Measurements from ENCODE around the gene TTLL11. TPM values are rescaled to one million over a fixed set of nuclear protein-coding genes. Genes with fewer than 3 reads are reported as not detected.
A peak's percentile ranks its signal among the peaks of the same experiment; 100 is the strongest.

Gene TTLL11, protein sequence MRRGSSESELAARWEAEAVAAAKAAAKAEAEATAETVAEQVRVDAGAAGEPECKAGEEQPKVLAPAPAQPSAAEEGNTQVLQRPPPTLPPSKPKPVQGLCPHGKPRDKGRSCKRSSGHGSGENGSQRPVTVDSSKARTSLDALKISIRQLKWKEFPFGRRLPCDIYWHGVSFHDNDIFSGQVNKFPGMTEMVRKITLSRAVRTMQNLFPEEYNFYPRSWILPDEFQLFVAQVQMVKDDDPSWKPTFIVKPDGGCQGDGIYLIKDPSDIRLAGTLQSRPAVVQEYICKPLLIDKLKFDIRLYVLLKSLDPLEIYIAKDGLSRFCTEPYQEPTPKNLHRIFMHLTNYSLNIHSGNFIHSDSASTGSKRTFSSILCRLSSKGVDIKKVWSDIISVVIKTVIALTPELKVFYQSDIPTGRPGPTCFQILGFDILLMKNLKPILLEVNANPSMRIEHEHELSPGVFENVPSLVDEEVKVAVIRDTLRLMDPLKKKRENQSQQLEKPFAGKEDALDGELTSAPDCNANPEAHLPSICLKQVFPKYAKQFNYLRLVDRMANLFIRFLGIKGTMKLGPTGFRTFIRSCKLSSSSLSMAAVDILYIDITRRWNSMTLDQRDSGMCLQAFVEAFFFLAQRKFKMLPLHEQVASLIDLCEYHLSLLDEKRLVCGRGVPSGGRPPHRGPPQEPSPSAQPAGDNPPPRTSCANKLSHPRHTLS
- total RNA-seq (1 to 10 TPM; 3.0 to 6.2 (median 4.4) TPM), polyA plus RNA-seq (1 to 10 TPM; 4.4 to 8.6 TPM), total RNA-seq (4.2 reads per million, percentile 21 among the genes with 10 or more reads in this experiment)

DNA sequence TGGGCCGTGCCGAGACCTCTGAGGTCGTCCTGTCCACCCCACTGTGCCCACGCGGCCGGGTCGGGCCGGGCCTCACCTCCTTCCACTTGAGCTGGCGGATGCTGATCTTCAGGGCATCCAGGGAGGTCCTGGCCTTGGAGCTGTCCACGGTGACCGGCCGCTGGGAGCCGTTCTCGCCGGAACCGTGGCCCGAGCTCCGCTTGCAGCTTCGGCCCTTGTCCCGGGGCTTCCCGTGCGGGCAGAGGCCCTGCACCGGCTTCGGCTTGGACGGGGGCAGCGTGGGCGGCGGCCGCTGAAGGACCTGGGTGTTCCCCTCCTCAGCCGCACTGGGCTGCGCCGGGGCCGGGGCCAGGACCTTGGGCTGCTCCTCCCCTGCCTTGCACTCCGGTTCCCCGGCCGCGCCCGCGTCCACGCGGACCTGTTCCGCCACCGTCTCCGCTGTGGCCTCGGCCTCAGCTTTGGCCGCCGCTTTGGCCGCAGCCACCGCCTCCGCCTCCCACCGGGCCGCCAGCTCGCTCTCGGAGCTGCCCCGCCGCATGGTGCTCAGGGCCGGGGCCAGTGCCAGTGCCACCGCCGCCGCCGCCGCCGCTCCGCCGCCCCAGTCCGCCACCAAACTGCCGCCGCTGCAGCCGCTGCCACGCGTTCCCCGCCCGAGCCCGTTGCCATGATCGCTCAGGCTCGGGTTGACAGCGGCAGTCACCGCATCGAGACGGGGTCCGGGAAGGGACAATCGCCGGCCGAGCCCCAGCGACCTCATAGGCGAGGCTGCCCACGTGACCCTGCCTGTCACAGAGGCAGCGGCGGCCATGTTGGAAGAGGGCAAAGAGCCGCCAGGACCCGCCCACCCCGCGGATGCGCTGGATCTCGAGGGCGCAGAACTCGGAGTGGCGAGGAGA is at the start of gene TTLL11:
TTLL11 (minus strand) TSS at position 698 of the 896 bp plus-strand sequence; CDS start at position 538, 160 bp downstream.
- Mint-ChIP-seq H3K9me3 (peaks cover 0 to 2% (median 0%) of the 10 kb centered on the region in 11 donors), H3K4me3 (peak within 1 kb of the TSS; percentile 85 to 99 (median 92)), H3K4me1 (peaks cover 25 to 55% (median 46%) of the 10 kb centered on the region in 7 donors), H3K36me3 (peaks cover 3 to 14% (median 6%) of the 10 kb centered on the region in 5 donors), H3K27ac (peak within 1 kb of the TSS; percentile 2 to 88 (median 76)), H3K27me3 (peaks cover 0 to 25% (median 0%) of the 10 kb centered on the region in 5 donors)
- ChIA-PET POLR2A (interaction anchor here (0.9 kb wide), 1 partner anchor 252 kb away, joined by 3 read pairs; no protein-coding TSS in a partner anchor), CTCF (interaction anchor here (0.5 to 0.6 kb wide), 2 partner anchors 75 to 718 kb away, joined by 3 read pairs; no protein-coding TSS in a partner anchor)
- Histone ChIP-seq H3K27ac (ENCODE audit: low read depth, low read length) (peak within 1 kb of the TSS; percentile 62), H3K9me3 (ENCODE audit: control insufficient read depth in 2 of 3, low read length in 3 of 3) (no peaks in the 10 kb centered on the region), H3K27me3 (ENCODE audit: control insufficient read depth in 2 of 2, insufficient read depth in 2 of 2, low read length in 2 of 2) (no peaks in the 10 kb centered on the region), H3K4me3 (ENCODE audit: low read length) (peak within 1 kb of the TSS; percentile 54), H3K36me3 (ENCODE audit: control insufficient read depth in 2 of 3, insufficient read depth in 3 of 3, low read length in 3 of 3) (peaks cover 0 to 5% (median 0%) of the 10 kb centered on the region in 3 experiments), H3K4me1 (ENCODE audit: control insufficient read depth in 2 of 2, insufficient read depth in 2 of 2, low read length in 2 of 2) (peaks cover 10 to 26% of the 10 kb centered on the region in 2 donors)
- intact Hi-C loops (cut with micrococcal nuclease) = loop anchor here (1.0 to 10.0 kb wide), 11 partner anchors 66 to 1839 kb away; partner anchors contain the start of genes MORN5 (in 2 of the 2), MRRF (in 2 of the 2), NDUFA8 (in 2 of the 2) and RBM18 (in 2 of the 2)
- ATAC-seq = peak; percentile 98
- DNase-seq = peak; percentile 93 to 96 (median 95)

DNA sequence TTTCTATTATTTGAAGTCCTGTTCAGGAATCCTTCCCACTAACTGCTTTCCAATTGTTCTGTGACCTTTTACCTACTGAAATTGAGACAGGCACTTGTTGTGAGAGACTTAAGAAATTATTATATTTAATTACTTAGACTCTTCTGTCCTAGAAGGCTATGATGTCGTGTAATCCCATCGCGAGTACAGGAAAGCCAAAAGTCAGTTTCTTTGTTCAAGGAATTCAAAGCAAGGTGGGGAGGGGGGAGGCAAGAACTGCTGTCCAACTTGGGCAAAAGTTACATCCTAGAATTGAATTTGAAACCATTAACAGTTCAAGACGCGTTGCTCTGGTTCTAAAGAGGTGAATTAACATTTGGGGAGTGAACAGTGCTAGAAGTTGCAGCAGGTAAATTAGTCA is 48.6 kb upstream of the TTLL11 start:
- Mint-ChIP-seq H3K36me3 (peaks cover 9 to 26% (median 14%) of the 10 kb centered on the region in 5 donors), H3K27me3 (peaks cover 0 to 2% (median 0%) of the 10 kb centered on the region in 5 donors), H3K27ac (no peak overlapping the region), H3K4me1 (peaks cover 0 to 2% (median 0%) of the 10 kb centered on the region in 7 donors), H3K9me3 (no peaks in the 10 kb centered on the region), H3K4me3 (no peak overlapping the region)
- ChIA-PET POLR2A (no interaction called here), CTCF (no interaction called here)
- intact Hi-C loops (cut with micrococcal nuclease) = no loop called here
- H3K27ac ChIP-seq (ENCODE audit: low read depth, low read length) = no peak overlapping the region
- ATAC-seq (no peak), DNase-seq (no peak)
- H3K27me3 ChIP-seq (ENCODE audit: control insufficient read depth in 2 of 2, insufficient read depth in 2 of 2, low read length in 2 of 2) = no peaks in the 10 kb centered on the region
- no peak overlapping the region for H3K4me3 ChIP-seq (ENCODE audit: low read length)
- H3K9me3 ChIP-seq (ENCODE audit: control insufficient read depth in 2 of 3, low read length in 3 of 3) = no peaks in the 10 kb centered on the region
- no peaks in the 10 kb centered on the region for H3K4me1 ChIP-seq (ENCODE audit: control insufficient read depth in 2 of 2, insufficient read depth in 2 of 2, low read length in 2 of 2)
- peaks cover 0 to 53% (median 5%) of the 10 kb centered on the region in 3 experiments for H3K36me3 ChIP-seq (ENCODE audit: control insufficient read depth in 2 of 3, insufficient read depth in 3 of 3, low read length in 3 of 3)

DNA sequence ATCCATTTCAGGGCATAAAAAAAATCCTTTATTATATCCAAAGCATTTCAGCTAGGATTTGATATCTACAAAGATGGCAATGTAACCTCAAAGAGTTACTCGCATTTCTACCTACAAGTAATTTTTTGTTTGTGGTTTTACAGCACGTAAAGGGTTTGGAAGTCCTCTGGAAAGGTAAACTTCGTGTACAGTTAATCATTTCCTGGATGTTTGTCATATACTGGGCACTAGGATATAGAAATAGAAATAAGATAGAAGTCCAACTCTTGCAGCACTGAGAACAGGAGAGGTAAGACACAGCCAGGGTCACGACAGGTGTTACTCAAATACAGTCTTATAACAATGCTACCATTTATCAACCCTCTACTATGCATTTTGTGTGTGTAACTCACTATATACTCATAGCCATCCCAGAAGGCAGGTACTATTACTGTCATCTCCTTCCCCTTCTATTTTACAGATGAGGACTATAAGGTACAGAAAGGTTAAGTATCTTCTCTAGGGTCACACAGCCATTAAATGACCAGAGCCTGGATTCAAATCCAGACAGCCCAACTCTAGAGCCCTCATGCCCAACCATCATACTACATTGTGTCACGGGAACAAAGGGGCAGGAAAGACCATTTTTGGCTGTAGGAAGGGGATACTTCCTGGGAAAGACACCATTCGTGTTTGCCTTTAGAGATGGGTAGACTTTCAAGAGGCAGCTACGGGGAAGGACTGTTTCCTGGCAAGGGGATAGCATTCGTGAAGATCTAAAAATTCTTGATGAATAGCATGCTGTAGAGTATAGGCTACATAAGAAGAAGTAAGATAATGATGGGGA is 47.5 kb upstream of the TTLL11 start:
- Histone ChIP-seq H3K4me3 (ENCODE audit: low read length) (no peak overlapping the region), H3K4me1 (ENCODE audit: control insufficient read depth in 2 of 2, insufficient read depth in 2 of 2, low read length in 2 of 2) (no peaks in the 10 kb centered on the region), H3K36me3 (ENCODE audit: control insufficient read depth in 2 of 3, insufficient read depth in 3 of 3, low read length in 3 of 3) (peaks cover 0 to 43% (median 5%) of the 10 kb centered on the region in 3 experiments), H3K9me3 (ENCODE audit: control insufficient read depth in 2 of 3, low read length in 3 of 3) (no peaks in the 10 kb centered on the region), H3K27ac (ENCODE audit: low read depth, low read length) (no peak overlapping the region), H3K27me3 (ENCODE audit: control insufficient read depth in 2 of 2, insufficient read depth in 2 of 2, low read length in 2 of 2) (no peaks in the 10 kb centered on the region)
- POLR2A ChIA-PET = no interaction called here
- DNase-seq (no peak), ATAC-seq (no peak)
- Mint-ChIP-seq H3K36me3 (peaks cover 9 to 20% (median 12%) of the 10 kb centered on the region in 5 donors), H3K27me3 (peaks cover 0 to 2% (median 0%) of the 10 kb centered on the region in 5 donors), H3K9me3 (no peaks in the 10 kb centered on the region), H3K27ac (peak overlapping the region in 2 of 9 donors; percentile 33 to 36), H3K4me1 (peaks cover 0 to 2% (median 0%) of the 10 kb centered on the region in 7 donors), H3K4me3 (no peak overlapping the region)
- CTCF ChIA-PET = interaction anchor here (0.7 to 1.1 kb wide), 2 partner anchors 17 to 205 kb away, joined by 3 read pairs; no protein-coding TSS in a partner anchor
- intact Hi-C loops (cut with micrococcal nuclease) = no loop called here

GRCh38 chr9:122138560-122139268 is 45.6 kb upstream of the TTLL11 start:
- H3K4me3 ChIP-seq (ENCODE audit: low read length) = no peak overlapping the region
- peaks cover 0 to 24% (median 0%) of the 10 kb centered on the region in 3 experiments for H3K36me3 ChIP-seq (ENCODE audit: control insufficient read depth in 2 of 3, insufficient read depth in 3 of 3, low read length in 3 of 3)
- ChIA-PET POLR2A (no interaction called here), CTCF (interaction anchor here (0.6 kb wide), 1 partner anchor 853 kb away, joined by 3 read pairs; no protein-coding TSS in a partner anchor)
- intact Hi-C loops (cut with micrococcal nuclease) = no loop called here
- Mint-ChIP-seq H3K36me3 (peaks cover 2 to 6% (median 3%) of the 10 kb centered on the region in 5 donors), H3K4me3 (no peak overlapping the region), H3K27ac (no peak overlapping the region), H3K27me3 (peaks cover 0 to 2% (median 0%) of the 10 kb centered on the region in 5 donors), H3K4me1 (peaks cover 0 to 2% (median 0%) of the 10 kb centered on the region in 7 donors), H3K9me3 (no peaks in the 10 kb centered on the region)
- no peak for ATAC-seq
- H3K27ac ChIP-seq (ENCODE audit: low read depth, low read length) = no peak overlapping the region
- H3K27me3 ChIP-seq (ENCODE audit: control insufficient read depth in 2 of 2, insufficient read depth in 2 of 2, low read length in 2 of 2) = no peaks in the 10 kb centered on the region
- no peak for DNase-seq
- H3K9me3 ChIP-seq (ENCODE audit: control insufficient read depth in 2 of 3, low read length in 3 of 3) = no peaks in the 10 kb centered on the region
- no peaks in the 10 kb centered on the region for H3K4me1 ChIP-seq (ENCODE audit: control insufficient read depth in 2 of 2, insufficient read depth in 2 of 2, low read length in 2 of 2)

DNA sequence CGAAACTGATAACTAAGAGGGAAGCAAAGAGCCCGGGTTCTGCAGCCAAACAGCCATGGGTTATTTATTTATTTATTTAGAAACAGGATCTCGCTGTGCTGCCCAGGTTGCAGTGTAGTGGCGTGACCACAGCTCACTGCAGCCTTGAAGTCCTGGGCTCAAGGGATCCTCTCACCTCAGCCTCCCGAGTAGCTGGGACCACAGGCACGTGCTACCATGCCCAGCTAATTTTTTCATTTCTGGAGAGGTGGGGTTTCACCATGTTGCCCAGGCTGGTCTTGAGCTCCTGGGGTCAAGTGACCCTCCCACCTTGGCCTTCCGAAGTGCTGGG is 42.4 kb upstream of the TTLL11 start:
- Mint-ChIP-seq H3K27me3 (peaks cover 0 to 7% (median 0%) of the 10 kb centered on the region in 5 donors), H3K27ac (no peak overlapping the region), H3K9me3 (no peaks in the 10 kb centered on the region), H3K36me3 (no peaks in the 10 kb centered on the region), H3K4me1 (no peaks in the 10 kb centered on the region), H3K4me3 (no peak overlapping the region)
- Histone ChIP-seq H3K36me3 (ENCODE audit: control insufficient read depth in 2 of 3, insufficient read depth in 3 of 3, low read length in 3 of 3) (no peaks in the 10 kb centered on the region), H3K4me3 (ENCODE audit: low read length) (no peak overlapping the region), H3K9me3 (ENCODE audit: control insufficient read depth in 2 of 3, low read length in 3 of 3) (no peaks in the 10 kb centered on the region), H3K27ac (ENCODE audit: low read depth, low read length) (no peak overlapping the region), H3K4me1 (ENCODE audit: control insufficient read depth in 2 of 2, insufficient read depth in 2 of 2, low read length in 2 of 2) (no peaks in the 10 kb centered on the region), H3K27me3 (ENCODE audit: control insufficient read depth in 2 of 2, insufficient read depth in 2 of 2, low read length in 2 of 2) (no peaks in the 10 kb centered on the region)
- CTCF ChIA-PET = no interaction called here
- DNase-seq (no peak), ATAC-seq (no peak)
- POLR2A ChIA-PET = no interaction called here
- intact Hi-C loops (cut with micrococcal nuclease) = no loop called here

All from naive thymus-derived CD4-positive, alpha-beta T cell (primary cell).